Mammary epithelial cell (primary cell): ENCODE data around the gene ALKBH3.

Experiments used
- CTCF ChIP-seq, 2 donors: IDR thresholded peaks in 1 of 2; conservative IDR thresholded peaks in 1 of 2; 2 replicates each; pipeline ENCODE4 v1.5.1; 2011 to 2012; ENCODE audit warnings: inconsistent platforms in 2 of 2, low read length in 2 of 2, mild to moderate bottlenecking in 2 of 2, control low read depth in 1 of 2, low read depth in 1 of 2; ENCODE audit not compliant: insufficient read depth in 1 of 2; ENCODE audit errors: extremely low read depth in 1 of 2
- EZH2 ChIP-seq: IDR thresholded peaks from 2 replicates; pipeline ENCODE4 v1.6.1; 2012; ENCODE audit warnings: low read length, inconsistent platforms, borderline replicate concordance

GRCh38 chr11:43903078-43903477 is 22.4 kb downstream of the ALKBH3 start:
- TF ChIP-seq CTCF (conservative IDR thresholded peaks at IDR 0.05 in 1 of 2, IDR thresholded peaks at IDR 0.05 in 1 of 2; ENCODE audit: extremely low read depth in 1 of 2, insufficient read depth in 1 of 2, low read depth in 1 of 2, low read length in 2 of 2) (no peak), EZH2 (no peak)
